HG03108 (cell line): ENCODE results near the gene IL4.

Source experiments
- ATAC-seq: cut with Tn5 transposase; IDR thresholded peaks from one replicate; pipeline ENCODE4 v1.9.1; 2021; ENCODE audit warnings: moderate library complexity; ENCODE audit not compliant: unreplicated experiment

The IL4 gene

DNA sequence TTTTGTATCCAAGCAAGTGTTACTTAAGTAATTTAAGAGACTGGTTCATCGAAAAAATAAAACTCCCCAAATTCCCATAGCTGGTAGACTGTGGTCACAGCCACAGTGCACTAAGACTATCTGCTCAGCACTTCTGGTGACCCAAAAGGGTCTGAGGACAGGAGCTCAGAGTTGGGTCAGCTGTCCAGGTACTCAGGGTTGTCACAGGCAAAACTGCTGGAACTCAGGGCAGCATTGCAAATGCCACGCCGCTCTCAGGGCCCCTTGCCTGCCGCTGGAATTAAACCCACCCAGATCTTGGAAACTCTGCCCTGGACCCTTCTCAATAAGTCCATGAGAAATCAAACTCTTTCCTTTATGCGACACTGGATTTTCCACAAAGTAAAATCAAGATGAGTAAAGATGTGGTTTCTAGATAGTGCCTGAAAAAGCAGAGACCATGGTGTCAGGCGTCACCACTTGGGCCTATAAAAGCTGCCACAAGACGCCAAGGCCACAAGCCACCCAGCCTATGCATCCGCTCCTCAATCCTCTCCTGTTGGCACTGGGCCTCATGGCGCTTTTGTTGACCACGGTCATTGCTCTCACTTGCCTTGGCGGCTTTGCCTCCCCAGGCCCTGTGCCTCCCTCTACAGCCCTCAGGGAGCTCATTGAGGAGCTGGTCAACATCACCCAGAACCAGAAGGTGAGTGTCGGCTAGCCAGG is 16.0 kb upstream of the IL4 start, which contains the start of gene IL13:
Gene IL13, plus strand, starts transcription at position 498 of the 705 bp plus-strand sequence. Its CDS starts 14 bp downstream, at position 512.
- no peak for ATAC-seq

DNA sequence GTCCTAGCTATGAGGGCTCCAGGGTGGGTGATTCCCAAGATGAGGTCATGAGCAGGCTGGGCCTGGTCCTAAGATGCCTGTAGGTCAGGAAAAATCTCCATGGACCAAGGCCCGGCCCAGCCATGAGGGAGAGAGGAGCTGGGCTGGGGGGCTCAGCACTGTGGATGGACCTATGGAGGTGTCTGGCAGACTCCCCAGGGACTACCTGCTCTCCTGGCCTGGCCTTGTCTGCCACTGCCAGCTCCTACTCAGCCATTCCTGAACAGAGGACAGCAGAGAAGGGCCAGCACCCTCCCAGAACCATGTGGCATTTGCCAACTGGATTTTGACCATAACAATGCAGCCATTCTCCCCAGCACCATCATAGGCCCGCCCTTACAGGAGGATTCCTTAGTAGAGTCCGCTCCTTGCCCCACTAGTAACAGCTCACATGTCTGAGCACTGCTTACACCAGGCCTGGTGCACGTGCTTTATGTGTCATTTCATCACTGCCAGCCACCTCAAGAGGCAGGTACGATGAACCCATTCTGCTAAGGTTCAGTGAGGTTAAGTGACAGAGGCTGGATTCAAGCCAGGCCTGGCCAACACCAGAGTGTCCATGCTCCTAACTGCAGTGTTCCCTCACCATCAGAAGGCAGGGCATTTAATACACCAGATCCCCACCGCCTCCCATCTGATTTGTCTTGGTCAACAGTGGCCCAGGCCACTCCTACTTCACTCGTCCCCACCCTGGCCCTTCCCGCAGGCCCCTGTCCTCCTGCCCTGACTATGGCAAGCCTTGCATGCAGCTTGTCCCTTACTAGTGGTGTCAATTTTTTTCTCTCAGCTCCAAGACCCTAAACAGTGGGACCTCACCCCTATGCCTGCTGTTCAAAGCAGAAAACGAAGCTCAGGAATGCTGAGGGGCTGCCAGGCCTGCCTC is 15.1 kb upstream of the IL4 start:
- no peak for ATAC-seq

DNA sequence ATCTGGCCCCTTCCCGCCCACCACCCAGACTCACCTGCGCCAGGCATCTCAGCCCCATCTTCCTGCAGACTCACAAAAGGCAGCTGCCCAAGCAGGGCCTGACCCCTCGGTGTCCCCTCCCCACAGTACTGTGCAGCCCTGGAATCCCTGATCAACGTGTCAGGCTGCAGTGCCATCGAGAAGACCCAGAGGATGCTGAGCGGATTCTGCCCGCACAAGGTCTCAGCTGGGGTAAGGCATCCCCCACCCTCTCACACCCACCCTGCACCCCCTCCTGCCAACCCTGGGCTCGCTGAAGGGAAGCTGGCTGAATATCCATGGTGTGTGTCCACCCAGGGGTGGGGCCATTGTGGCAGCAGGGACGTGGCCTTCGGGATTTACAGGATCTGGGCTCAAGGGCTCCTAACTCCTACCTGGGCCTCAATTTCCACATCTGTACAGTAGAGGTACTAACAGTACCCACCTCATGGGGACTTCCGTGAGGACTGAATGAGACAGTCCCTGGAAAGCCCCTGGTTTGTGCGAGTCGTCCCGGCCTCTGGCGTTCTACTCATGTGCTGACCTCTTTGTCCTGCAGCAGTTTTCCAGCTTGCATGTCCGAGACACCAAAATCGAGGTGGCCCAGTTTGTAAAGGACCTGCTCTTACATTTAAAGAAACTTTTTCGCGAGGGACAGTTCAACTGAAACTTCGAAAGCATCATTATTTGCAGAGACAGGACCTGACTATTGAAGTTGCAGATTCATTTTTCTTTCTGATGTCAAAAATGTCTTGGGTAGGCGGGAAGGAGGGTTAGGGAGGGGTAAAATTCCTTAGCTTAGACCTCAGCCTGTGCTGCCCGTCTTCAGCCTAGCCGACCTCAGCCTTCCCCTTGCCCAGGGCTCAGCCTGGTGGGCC is 13.9 kb upstream of the IL4 start:
- no peak for ATAC-seq

DNA sequence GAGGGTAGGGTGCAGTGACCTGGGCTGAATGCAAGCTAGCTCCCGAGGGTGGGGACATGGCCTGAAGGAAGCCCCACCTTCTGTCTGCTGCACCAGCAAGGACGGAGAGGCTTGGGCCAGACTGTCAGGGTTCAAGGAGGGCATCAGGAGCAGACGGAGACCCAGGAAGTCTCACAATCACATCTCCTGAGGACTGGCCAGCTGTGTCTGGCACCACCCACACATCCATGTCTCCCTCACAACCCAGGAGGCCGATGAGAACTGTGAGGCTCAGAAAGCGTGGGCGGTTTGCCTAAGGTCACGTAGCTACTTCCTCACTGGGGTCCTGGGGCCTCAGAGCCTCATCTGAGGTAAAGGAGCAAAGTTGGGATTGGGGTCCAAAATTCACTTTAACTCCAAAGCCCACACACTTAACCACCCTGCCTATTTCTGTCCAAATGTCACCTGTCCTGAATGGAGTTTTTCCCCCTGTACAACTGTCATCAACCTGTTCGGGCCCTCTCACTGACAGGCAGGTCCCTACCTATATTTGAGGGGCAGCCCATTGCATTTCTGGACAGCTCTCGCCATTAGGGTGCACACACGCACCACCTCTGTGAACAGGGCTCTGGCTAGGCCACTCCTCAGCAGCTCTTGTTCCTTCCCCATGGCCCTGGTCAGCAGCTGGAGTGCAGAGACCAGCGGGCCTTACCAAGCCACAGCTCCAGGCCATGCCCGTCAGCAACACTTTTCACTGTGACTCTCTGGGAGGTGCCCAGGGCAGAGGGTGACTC is 12.4 kb upstream of the IL4 start:
- no peak for ATAC-seq

DNA sequence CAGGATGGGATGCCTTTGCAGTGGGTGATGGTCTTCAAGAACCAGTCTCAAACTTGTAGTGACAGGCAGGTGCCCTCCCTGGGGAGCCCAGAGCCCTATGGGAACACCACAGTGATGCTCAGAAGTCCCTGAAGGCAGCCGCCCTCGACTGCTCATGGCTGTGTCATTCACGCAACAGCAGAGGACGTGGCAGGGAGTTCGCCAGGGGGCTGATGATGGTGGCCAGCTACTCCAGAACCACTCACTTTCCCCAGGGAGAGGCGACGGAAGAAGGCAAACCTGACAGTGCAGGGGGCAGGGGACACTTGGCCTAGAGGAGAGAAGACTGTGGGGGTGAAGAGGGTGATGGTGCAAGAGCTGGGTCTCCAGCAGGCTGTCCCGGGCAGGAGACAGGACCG is 11.8 kb upstream of the IL4 start:
- ATAC-seq, result no peak

DNA sequence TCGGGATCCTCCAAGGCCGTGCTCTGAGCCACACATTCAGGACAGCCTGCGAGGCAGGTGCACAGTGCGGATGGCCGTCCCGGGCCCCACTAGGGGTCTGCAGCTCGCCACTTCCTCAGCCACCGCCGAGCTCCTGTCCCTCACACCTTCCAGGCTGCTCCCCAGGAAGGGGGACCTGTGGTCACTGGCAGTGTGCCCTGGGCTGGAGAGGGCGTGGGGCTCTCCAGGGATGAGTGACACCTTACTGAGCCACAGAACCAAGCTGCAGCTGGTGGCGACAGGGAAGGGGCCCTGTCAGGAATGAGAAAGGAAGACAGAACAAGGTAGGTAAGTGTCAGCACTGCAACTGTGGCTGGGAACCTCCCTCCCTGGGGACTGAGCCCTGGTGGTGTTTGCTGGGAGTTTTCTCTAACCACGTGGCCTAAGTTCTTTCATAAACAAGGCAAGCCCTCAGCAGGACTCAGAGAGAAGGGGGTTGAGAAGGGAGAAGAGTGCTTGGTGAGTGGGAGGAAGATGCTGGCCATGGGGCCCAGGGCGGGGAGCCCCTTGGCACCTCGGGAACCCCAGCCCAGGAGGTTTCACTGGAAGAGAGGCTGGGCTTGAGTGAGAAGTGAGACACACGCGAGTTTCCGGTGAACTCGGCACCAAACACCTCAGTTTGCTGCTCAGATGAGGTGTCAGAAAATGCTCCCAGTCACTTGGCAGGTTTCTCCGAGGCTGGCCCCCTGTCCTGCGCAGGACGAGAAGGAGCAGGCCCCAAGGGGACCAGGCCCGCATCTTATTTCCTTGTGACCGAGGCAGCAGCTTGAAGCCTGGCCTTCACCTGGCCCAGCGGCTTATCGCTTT is 10.6 kb upstream of the IL4 start:
- peak; percentile 59 for ATAC-seq

DNA sequence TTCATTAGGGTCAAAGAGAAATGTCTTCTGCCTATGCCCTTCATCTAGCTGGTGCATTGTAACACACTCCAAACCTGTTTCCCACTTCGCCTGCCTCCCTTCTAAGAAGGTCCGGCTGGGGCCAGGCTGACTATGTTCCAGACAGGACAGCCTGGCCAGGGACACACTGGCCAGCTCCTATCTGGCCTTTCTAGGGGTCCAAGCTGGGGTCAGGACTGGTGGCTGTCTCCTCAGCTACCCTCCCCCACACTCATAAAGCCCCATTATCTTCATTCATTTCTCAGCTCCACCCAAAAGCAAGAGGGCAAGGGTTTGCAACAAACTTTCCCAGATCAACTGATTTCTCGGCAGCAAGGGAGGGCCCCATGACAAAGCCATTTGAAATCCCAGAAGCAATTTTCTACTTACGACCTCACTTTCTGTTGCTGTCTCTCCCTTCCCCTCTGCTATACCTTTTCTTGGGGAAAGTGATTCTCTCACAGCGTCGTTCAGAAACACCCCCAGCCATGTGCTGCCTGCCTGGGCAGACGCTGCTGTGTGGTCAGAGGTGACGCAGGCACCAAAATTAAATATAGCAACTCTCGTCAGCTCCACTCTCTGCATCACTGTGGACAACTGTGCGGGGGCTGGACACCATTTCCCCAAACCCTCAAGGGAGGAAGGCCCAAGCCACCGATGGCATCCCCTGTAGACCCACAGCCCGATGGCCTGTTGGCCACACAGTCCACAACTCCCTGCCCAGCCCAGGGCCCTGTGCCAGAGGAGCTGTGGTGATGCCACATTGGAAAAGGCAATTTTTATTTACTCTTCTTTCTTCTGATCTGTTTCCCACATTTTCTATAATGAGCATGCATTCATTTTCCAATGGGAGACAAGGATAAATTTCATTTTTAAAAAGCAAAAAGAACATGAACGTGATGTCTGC is 9.8 kb upstream of the IL4 start:
- peak; percentile 44 for ATAC-seq

DNA sequence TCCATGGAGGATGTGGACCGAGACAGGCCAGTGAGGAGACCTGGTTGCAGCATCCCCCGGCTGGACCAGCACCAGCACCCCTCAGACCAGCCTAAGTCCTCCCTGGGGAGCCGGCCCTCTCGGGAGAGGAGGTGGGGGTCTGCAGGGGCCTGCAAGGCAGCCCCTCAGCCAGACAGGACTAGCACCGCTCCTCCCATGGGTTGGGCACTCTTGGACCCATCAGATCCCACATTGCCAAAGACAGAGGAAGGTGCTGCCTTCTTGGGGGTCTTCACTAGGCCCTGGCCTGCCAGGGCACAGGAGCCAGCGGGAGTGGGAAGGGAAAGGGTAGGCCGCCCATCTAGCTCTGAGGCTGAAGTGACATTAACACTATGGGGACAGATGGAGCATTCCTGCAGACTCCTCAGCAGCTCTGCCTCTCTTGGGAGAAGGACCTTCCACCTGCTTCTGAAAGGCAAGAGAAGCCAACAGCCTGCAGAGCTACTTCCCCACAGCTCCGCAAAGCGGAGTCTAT is 9.0 kb upstream of the IL4 start:
- ATAC-seq, result no peak

DNA sequence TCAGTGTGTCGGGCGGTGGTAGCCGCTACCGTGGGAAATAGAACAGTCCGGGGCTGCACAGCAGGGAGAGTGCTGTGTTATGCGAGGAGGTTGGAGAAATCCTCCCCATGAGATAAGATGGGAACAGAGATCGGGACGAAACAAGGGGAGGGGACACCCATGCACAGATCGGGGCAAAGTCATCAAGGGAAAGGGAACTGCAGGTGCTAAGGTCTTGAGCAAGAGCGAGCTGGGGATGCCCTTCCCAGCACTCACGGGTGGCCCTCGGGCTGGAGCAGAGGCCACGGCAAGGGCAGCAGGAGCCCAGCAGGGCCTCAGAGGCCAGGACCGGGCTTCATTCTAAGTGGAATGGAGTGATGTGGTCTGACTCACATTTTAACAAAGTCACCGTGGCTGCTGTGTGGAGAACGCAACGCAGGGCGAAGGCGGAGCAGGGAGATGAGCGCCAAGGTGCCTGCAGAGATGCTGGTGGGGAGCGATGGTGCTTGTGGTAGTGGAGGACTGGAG is 8.2 kb upstream of the IL4 start:
- no peak for ATAC-seq

DNA sequence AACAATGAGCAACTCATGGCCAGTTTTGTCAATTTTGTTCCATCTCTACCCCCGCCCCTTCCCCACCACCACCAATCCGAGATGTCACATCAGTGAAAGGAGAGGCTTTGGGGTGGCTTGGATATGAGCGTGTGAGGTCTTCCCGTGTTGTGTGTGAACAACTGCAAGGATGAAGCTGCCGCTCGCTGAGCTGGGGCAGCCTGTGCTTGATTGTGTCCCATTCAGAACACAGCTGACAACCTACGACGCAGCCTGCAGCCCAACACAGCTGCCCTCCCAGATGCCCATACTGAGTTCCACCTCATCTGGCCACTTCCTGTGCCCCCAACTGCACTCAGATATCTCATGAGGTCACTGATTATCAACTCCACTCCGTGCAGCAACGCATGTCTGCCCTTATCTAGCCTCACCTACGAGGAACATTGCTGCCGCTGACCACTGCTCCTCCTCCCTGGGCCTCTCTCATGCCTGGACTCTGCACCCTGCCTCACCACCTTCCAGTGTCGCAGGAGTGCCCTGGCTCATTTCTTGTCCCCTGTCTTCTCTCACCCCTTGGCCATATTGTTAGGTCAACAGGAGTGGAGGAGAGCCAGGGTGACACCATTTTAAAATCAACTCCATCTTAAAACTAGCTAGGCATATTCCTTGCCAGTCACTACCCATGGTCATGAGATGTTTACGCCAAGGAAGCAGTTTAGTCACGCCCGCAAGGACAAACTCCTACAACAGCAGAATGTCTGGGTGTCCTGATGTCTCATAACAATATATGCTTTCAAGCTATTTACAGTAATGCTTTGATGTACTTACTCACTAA is 7.3 kb upstream of the IL4 start:
- no peak for ATAC-seq

DNA sequence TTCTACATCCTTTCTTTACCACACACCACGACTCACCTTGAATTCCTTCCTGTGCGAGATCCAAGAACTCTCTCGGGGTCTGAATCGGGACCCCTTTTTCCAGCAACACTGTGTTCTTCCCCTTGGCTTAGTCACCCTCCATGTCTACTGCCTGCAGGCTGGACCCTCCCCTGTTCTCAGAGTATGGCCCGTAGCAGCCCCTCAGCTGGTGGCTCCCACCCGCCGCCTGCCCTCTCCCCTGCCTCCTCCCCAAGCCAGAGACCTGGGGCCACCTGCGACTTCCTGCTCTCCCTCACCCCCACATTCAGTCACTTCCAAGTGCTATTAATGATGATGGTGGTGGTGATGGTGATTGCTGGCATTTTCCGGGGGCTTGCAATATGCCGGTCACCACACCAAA is 6.5 kb upstream of the IL4 start:
- ATAC-seq, result no peak

DNA sequence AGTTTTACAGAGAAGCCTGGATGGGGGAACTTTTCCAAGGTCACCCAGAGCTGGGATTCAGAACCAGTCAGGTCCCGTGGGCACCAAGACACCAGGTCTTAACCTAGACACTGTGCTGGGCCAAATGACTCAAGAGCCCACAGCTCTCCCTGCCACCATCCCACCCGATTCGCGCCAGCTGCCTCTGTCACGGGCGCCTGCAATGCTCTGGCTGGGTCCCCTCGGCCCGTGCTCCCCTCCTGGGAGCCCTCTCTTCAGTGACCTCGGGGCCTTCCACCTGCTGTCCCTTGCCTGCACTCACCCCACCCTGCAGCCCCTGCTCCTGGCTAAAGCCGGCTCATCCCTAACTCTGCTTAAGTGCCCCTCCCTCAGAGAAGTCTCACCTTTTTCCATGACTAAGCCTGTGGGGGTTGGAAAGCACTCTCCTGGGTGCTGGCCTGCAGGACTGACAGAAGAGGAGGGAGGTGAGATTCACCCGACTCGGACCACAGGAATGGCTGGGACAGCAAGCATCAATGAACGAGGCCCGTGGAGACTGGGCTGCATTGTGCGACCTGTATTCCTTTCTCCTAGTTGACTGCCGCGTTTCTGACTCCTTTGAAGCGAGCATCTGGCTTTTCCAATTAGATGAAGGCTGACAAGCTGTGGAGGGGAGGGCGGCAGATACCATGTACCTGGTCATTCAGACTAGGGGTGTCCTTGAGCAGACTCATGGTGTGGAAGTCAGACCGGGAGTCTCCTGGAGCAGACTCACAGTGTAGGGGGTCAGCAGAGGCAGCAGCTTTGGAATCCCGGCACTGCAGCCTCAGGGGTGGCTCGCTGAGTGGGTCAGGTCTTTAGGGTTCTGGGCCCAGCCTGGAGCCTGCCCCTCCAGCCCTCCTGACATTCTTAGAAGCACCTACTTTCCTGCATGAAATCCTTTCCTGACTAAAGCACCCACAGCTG is 5.8 kb upstream of the IL4 start:
- no peak for ATAC-seq

DNA sequence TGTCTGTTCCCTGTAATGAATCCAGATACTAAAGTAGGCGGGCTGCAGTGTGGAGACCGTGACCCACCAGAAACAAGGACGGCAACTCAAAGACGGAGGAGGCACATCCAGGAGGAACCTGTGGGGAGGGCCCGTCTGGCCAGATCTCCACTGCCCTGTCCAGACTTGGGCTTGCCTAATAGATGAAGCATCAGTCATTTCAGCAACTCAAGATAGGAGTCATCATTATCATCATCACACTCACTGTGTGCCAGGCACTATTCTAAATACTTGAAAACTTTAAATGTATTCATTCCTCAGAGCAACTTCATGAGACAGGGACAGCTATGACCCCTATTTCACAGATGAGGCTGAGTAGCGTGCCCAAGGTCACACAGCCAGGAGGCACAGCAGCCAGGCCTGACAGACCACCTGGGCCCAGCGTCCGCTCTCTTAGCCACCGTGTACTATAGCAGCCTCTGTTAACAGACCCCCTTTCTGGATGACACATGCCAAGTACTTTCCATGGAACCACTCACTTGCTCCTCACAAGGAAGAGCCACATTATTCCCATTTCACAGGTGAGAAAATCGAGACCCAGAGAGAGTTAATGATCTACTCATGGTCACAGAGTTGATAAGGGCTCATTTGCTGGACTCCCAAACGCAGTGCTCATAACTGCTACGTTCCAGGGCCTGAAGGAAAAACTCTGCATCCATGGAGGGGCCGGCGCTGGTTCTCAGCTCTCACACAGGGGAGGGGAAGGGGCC is 4.9 kb upstream of the IL4 start:
- no peak for ATAC-seq

DNA sequence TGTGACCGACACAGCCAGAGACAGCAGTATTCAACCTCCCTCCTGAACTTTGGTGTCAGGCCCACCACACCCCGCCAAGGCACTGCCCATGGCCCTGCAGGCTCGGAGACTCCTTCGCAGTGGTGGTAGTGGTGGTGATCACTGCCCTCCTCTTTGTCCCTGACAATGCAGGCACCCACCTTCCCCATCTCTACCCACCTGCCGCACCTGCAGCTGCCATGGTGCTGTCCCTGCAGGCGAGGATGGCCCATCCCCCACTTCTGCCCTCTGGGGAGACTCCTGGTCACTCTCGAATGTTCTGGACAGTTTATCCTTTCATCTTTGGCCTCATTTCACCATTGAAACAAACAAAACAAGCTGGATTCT is 4.4 kb upstream of the IL4 start:
- ATAC-seq, result no peak
